Kidney (tissue), 14 donors: Measurements from ENCODE around the gene CDH13. TPM values are rescaled to one million over a fixed set of nuclear protein-coding genes. Genes with fewer than 3 reads are reported as not detected.

Experiments
- DNase-seq, 5 donors: peaks; one replicate each; pipeline ENCODE4 v3.0.0-alpha.2; 2013 to 2020
- FAIRE-seq: peaks from 2 replicates; lab custom pipeline; 2012; peaks lifted over from hg19 to GRCh38; lab: Jason Lieb, UNC
- H3K27ac ChIP-seq, 2 donors: one replicate each; pipeline ENCODE4 v1.7.0; 2013; ENCODE audit warnings: low read depth in 2 of 2, low read length in 2 of 2, inconsistent platforms in 1 of 2
- H3K27me3 ChIP-seq: one replicate; pipeline ENCODE4 v1.7.1; 2013; ENCODE audit warnings: low read length, inconsistent platforms; ENCODE audit not compliant: control insufficient read depth, insufficient read depth
- H3K36me3 ChIP-seq, 3 donors: one replicate each; pipeline versions ENCODE4 v1.7.0 to v1.7.1; 2013; ENCODE audit warnings: low read length in 3 of 3, control low read depth in 1 of 3, inconsistent platforms in 1 of 3; ENCODE audit not compliant: insufficient read depth in 3 of 3, control insufficient read depth in 2 of 3
- H3K4me1 ChIP-seq, 3 donors: one replicate each; pipeline versions ENCODE4 v1.7.0 to v1.7.1; 2013; ENCODE audit warnings: low read length in 3 of 3, inconsistent platforms in 1 of 3, low read depth in 1 of 3; ENCODE audit not compliant: control insufficient read depth in 2 of 3, insufficient read depth in 2 of 3
- H3K4me3 ChIP-seq, 3 donors: one replicate each; pipeline versions ENCODE4 v1.7.0 to v1.8.1; 2013; ENCODE audit warnings: low read length in 3 of 3, control low read depth in 1 of 3, inconsistent platforms in 1 of 3
- H3K9ac ChIP-seq, 3 donors: one replicate each; pipeline versions ENCODE4 v1.7.0 to v1.7.1; 2013; ENCODE audit warnings: low read length in 3 of 3, control low read depth in 1 of 3, inconsistent platforms in 1 of 3
- H3K9me3 ChIP-seq, 3 donors: one replicate each; pipeline versions ENCODE4 v1.7.0 to v1.7.1; 2013; ENCODE audit warnings: low read length in 3 of 3, control low read depth in 1 of 3, inconsistent platforms in 1 of 3; ENCODE audit not compliant: control insufficient read depth in 2 of 3, insufficient read depth in 1 of 3
- intact Hi-C: fragments of 100-400 bp; cut with DNase I; formaldehyde crosslinking; loops from one replicate; pipeline ENCODE4 v1.11.1; 2022
- polyA plus RNA-seq: library from polyadenylated mRNA; stranded (reverse); fragments of 350-450 nt; fragmentation: Illumina TruSeq; extraction: RNeasy Lipid Tissue Mini Kit (QIAGEN cat#74804); gene quantifications from one replicate; pipeline ENCODE4 v1.2.3, GENCODE V29; 2014; ENCODE audit warnings: low read depth, low replicate concordance; ENCODE audit not compliant: insufficient read depth
- total RNA-seq: library from RNA; stranded (reverse); fragmentation: NEBNext Ultra II Directional; extraction: Animal tissue kit (Norgen Biotek cat#: 25700); gene quantifications from one replicate; pipeline ENCODE4 v1.2.1, GENCODE V29; 2021
- TF ChIP-seq, protein P1 (sequence below): IDR thresholded peaks from 3 replicates; pipeline ENCODE4 v1.5.1; 2012; ENCODE audit warnings: mild to moderate bottlenecking, moderate library complexity, borderline replicate concordance; ENCODE audit not compliant: insufficient read depth; ENCODE audit errors: extremely low read depth
- donor health status: control.
- donor health status: control.
- donor health status: control.
- donor health status: control.
- donor health status: control.
- donor health status: DM: yes; HTN: yes; CAD: no.
- donor health status: Normal renal cell carcinoma (clear cell type).

CDH13 gene
- total and polyA plus RNA-seq, 2 donors from 2014 or later = 4.8 to 13.8 TPM

DNA sequence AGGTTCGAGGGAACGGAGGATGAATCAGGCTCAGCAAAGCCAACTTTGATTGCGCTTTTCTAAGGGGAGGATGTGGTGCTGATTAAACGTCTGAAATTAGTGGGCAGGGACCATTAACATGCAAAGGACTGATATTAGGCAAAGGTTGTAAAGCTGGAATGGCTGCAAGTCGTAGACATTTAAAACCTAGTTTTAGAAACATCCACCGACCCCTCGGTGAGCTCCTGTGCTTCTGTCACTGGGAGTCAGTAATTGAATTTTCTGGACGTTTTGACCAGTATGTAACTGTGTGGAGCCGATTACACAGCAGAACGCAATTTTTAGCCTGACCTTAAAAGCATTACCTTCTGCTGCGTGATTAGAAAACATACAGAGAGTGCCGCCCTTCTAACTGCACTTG, 960.4 kb downstream of the CDH13 start:
- TF ChIP-seq, protein P1, sequence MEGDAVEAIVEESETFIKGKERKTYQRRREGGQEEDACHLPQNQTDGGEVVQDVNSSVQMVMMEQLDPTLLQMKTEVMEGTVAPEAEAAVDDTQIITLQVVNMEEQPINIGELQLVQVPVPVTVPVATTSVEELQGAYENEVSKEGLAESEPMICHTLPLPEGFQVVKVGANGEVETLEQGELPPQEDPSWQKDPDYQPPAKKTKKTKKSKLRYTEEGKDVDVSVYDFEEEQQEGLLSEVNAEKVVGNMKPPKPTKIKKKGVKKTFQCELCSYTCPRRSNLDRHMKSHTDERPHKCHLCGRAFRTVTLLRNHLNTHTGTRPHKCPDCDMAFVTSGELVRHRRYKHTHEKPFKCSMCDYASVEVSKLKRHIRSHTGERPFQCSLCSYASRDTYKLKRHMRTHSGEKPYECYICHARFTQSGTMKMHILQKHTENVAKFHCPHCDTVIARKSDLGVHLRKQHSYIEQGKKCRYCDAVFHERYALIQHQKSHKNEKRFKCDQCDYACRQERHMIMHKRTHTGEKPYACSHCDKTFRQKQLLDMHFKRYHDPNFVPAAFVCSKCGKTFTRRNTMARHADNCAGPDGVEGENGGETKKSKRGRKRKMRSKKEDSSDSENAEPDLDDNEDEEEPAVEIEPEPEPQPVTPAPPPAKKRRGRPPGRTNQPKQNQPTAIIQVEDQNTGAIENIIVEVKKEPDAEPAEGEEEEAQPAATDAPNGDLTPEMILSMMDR = no peak
- Histone ChIP-seq H3K27me3 (no peaks in the 10 kb centered on the region), H3K4me3 (no peak overlapping the region), H3K4me1 (no peaks in the 10 kb centered on the region), H3K36me3 (no peaks in the 10 kb centered on the region), H3K9me3 (no peaks in the 10 kb centered on the region), H3K9ac (no peak overlapping the region), H3K27ac (no peak overlapping the region)
- DNase-seq (no peak), FAIRE-seq (no peak)
- intact Hi-C loops = no loop called here

GRCh38 chr16:83588070-83588469, 961.3 kb downstream of the CDH13 start:
- intact Hi-C loops = no loop called here
- Histone ChIP-seq H3K36me3 (no peaks in the 10 kb centered on the region), H3K9me3 (no peaks in the 10 kb centered on the region), H3K27ac (no peak overlapping the region), H3K27me3 (no peaks in the 10 kb centered on the region), H3K9ac (no peak overlapping the region), H3K4me1 (no peaks in the 10 kb centered on the region), H3K4me3 (no peak overlapping the region)
- FAIRE-seq (no peak), DNase-seq (no peak)
- TF ChIP-seq, protein P1 = no peak

DNA sequence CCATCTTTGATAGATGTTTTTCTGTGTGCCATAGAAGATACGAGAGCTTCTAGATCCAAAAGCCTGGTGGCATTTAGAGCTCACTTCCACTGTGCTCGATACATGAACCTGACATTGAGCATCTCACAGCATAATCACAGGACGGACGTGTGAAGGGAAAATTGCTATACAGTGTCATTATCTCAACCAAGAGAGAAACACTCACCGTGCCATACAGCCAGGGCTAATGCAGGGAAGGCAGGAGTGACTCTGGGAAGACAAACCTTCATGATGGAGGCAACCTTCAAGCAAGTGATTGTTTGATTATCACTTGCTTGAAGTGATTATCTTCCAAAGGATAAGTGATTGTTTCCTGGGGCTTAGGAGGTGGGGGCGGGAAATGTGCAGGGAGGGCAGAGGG, 962.8 kb downstream of the CDH13 start:
- Histone ChIP-seq H3K4me1 (no peaks in the 10 kb centered on the region), H3K36me3 (no peaks in the 10 kb centered on the region), H3K27ac (no peak overlapping the region), H3K4me3 (no peak overlapping the region), H3K9ac (no peak overlapping the region), H3K27me3 (no peaks in the 10 kb centered on the region), H3K9me3 (no peaks in the 10 kb centered on the region)
- TF ChIP-seq, protein P1 = no peak
- intact Hi-C loops = no loop called here
- DNase-seq = no peak
- FAIRE-seq = no peak

- Histone ChIP-seq H3K27me3 (no peaks in the 10 kb centered on the region), H3K9ac (no peak overlapping the region), H3K27ac (no peak overlapping the region), H3K4me1 (no peaks in the 10 kb centered on the region), H3K36me3 (no peaks in the 10 kb centered on the region), H3K9me3 (no peaks in the 10 kb centered on the region), H3K4me3 (no peak overlapping the region)
- FAIRE-seq = no peak
- intact Hi-C loops = no loop called here
- TF ChIP-seq, protein P1 = no peak
- DNase-seq = no peak
Measured at GRCh38 chr16:83592778-83593177, 966.0 kb downstream of the CDH13 start.
